GM23248 (cell line): Measurements from ENCODE around the gene OR2AE1.

Experiments used
- EZH2 ChIP-seq: fragments of 200-600 bp; sonication (generic); IDR thresholded peaks from 2 replicates; pipeline ENCODE4 v1.6.1; 2018; ENCODE audit warnings: antibody characterized with exemption, mild to moderate bottlenecking; ENCODE audit not compliant: insufficient read depth, poor library complexity, severe bottlenecking
- EZH2phosphoT487 ChIP-seq: fragments of 200-600 bp; sonication (generic); IDR thresholded peaks from 2 replicates; pipeline ENCODE4 v1.6.1; 2018; ENCODE audit warnings: antibody characterized with exemption, moderate library complexity, mild to moderate bottlenecking, low read depth; ENCODE audit not compliant: insufficient read depth

GRCh38 chr7:99837649-99838361 is 39.0 kb downstream of the OR2AE1 start:
- TF ChIP-seq EZH2phosphoT487 = no peak
- TF ChIP-seq EZH2 = no peak
